Mesendoderm (in vitro differentiated cells): ENCODE measurements around the gene GDI1.
A peak's percentile ranks its signal among the peaks of the same experiment; 100 is the strongest.

Experiments
- DNase-seq: peaks from one replicate; pipeline ENCODE4 v3.0.0; 2013
- H2AK5ac ChIP-seq: 2 replicates; pipeline ENCODE4 v1.6.1; 2013; ENCODE audit warnings: low read length, inconsistent platforms
- H2BK120ac ChIP-seq: 2 replicates; pipeline ENCODE4 v1.6.1; 2013; ENCODE audit warnings: low read depth, mild to moderate bottlenecking, low read length, moderate library complexity, mixed read lengths
- H2BK15ac ChIP-seq: replicated peaks from 2 replicates; pipeline ENCODE4 v1.6.1; 2013; ENCODE audit warnings: low read depth, mild to moderate bottlenecking, moderate library complexity
- H2BK5ac ChIP-seq: 2 replicates; pipeline ENCODE4 v1.6.1; 2013; ENCODE audit warnings: low read length, inconsistent platforms
- H3K18ac ChIP-seq: 2 replicates; pipeline ENCODE4 v1.6.1; 2013; ENCODE audit warnings: mild to moderate bottlenecking, low read length, mixed read lengths
- H3K23ac ChIP-seq: one replicate; pipeline ENCODE4 v1.6.1; 2013; ENCODE audit warnings: low read length
- H3K27ac ChIP-seq: 2 replicates; pipeline ENCODE4 v1.5.1; 2013; ENCODE audit warnings: low read depth, mild to moderate bottlenecking, inconsistent platforms, low read length, moderate library complexity
- H3K27me3 ChIP-seq: 2 replicates; pipeline ENCODE4 v1.6.1; 2013; ENCODE audit warnings: low read length, control low read depth, mild to moderate bottlenecking, inconsistent platforms; ENCODE audit not compliant: insufficient read depth, poor library complexity
- H3K36me3 ChIP-seq: 2 replicates; pipeline ENCODE4 v1.6.1; 2013; ENCODE audit warnings: low read length, inconsistent platforms; ENCODE audit not compliant: control insufficient read depth, insufficient read depth
- H3K4ac ChIP-seq: one replicate; pipeline ENCODE4 v1.6.1; 2013; ENCODE audit warnings: low read depth, mild to moderate bottlenecking, low read length, moderate library complexity
- H3K4me1 ChIP-seq: 2 replicates; pipeline ENCODE4 v1.6.1; 2013; ENCODE audit warnings: low read depth, low read length, inconsistent platforms; ENCODE audit not compliant: control insufficient read depth
- H3K4me2 ChIP-seq: 2 replicates; pipeline ENCODE4 v1.6.1; 2013; ENCODE audit warnings: low read length
- H3K4me3 ChIP-seq: 2 replicates; pipeline ENCODE4 v1.5.1; 2013; ENCODE audit warnings: mild to moderate bottlenecking, low read length
- H3K56ac ChIP-seq: one replicate; pipeline ENCODE4 v1.6.1; 2013; ENCODE audit warnings: low read length
- H3K79me1 ChIP-seq: 2 replicates; pipeline ENCODE4 v1.6.1; 2013; ENCODE audit warnings: low read length, inconsistent platforms
- H3K79me2 ChIP-seq: 2 replicates; pipeline ENCODE4 v1.6.1; 2013; ENCODE audit warnings: mild to moderate bottlenecking, low read length; ENCODE audit not compliant: control insufficient read depth, insufficient read depth
- H3K9ac ChIP-seq: 2 replicates; pipeline ENCODE4 v1.6.1; 2013; ENCODE audit warnings: low read length, inconsistent platforms
- H4K5ac ChIP-seq: one replicate; pipeline ENCODE4 v1.6.1; 2013; ENCODE audit warnings: low read length
- H4K8ac ChIP-seq: one replicate; pipeline ENCODE4 v1.6.1; 2013; ENCODE audit warnings: low read depth, mild to moderate bottlenecking, control low read depth, low read length, moderate library complexity
- WGBS: extraction: QIAGEN DNeasy Blood & Tissue Kit; methylation state at CpG from one replicate; pipeline ENCODE4 v1.1.7; 2013; ENCODE audit warnings: low lambda C conversion rate, missing lambda C conversion rate; ENCODE audit not compliant: insufficient coverage; ENCODE audit errors: extremely low coverage; 5-methylcytosine and 5-hydroxymethylcytosine counted together

Gene GDI1

DNA sequence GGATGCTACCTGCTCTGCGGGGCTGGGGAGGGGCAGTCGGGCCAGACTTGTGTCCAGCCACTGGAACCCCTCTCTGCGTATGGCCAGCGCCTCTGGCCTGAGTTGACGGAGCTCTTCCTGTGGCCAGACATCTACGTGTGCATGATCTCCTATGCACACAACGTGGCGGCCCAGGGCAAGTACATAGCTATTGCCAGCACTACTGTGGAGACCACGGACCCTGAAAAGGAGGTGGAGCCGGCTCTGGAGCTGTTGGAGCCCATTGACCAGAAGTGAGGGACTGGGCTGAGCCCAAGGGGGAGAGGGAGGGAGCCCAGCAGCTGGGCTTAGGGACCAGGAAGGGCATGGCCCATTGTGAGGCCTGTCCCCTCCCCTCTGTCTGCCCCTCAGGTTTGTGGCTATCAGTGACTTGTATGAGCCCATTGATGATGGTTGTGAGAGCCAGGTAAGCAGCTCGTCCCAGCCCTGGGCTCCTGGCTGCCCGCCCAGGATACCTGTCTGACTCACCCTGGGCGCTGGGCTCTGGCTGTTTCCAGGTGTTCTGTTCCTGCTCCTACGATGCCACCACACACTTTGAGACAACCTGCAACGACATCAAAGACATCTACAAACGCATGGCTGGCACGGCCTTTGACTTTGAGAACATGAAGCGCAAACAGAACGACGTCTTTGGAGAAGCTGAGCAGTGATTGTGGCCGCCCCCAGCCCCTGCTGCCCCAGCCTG lies 5.2 kb downstream of the GDI1 start:
- no peak overlapping the region for H3K4me2 ChIP-seq
- H3K23ac ChIP-seq, result no peak overlapping the region
- no peak overlapping the region for H3K4ac ChIP-seq
- DNase-seq, result no peak
- no CpG with 5 or more reads among the region's 21 CpGs for WGBS
- peaks cover 17% of the 10 kb centered on the region for H3K79me2 ChIP-seq
- H3K27me3 ChIP-seq, result no peaks in the 10 kb centered on the region
- H3K4me3 ChIP-seq, result no peak overlapping the region
- no peak overlapping the region for H4K8ac ChIP-seq
- no peak overlapping the region for H2BK120ac ChIP-seq
- H2BK5ac ChIP-seq, result no peak overlapping the region
- H3K27ac ChIP-seq, result no peak overlapping the region
- no peaks in the 10 kb centered on the region for H3K4me1 ChIP-seq
- H4K5ac ChIP-seq, result no peak overlapping the region
- H2AK5ac ChIP-seq, result no peak overlapping the region
- H2BK15ac ChIP-seq, result no peak overlapping the region
- no peak overlapping the region for H3K18ac ChIP-seq
- H3K79me1 ChIP-seq, result peaks cover 5% of the 10 kb centered on the region
- peaks cover 2% of the 10 kb centered on the region for H3K36me3 ChIP-seq
- no peak overlapping the region for H3K56ac ChIP-seq
- no peak overlapping the region for H3K9ac ChIP-seq

DNA sequence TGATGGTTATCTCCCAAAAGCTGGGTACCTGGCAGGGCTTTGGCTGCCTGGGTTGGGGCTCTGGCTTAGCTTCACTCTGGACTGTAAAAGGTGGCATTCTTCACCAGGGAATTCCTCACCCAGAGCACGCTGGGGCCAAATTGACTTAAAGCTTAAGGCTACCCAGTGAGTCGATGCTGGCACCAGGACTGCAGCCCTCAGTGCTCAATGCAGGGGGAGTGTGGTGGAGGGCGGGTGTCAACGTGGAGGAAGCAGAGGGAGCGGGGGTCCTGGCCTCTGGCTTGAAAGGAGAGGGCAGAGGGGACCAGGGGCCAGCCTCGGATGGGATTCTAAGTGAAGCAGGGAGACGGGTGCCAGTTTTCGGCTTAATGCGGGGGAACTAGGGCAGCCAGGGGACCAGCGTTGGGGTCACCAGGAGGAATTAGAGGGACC lies 6.5 kb downstream of the GDI1 start:
- peak; percentile 35 for DNase-seq

DNA sequence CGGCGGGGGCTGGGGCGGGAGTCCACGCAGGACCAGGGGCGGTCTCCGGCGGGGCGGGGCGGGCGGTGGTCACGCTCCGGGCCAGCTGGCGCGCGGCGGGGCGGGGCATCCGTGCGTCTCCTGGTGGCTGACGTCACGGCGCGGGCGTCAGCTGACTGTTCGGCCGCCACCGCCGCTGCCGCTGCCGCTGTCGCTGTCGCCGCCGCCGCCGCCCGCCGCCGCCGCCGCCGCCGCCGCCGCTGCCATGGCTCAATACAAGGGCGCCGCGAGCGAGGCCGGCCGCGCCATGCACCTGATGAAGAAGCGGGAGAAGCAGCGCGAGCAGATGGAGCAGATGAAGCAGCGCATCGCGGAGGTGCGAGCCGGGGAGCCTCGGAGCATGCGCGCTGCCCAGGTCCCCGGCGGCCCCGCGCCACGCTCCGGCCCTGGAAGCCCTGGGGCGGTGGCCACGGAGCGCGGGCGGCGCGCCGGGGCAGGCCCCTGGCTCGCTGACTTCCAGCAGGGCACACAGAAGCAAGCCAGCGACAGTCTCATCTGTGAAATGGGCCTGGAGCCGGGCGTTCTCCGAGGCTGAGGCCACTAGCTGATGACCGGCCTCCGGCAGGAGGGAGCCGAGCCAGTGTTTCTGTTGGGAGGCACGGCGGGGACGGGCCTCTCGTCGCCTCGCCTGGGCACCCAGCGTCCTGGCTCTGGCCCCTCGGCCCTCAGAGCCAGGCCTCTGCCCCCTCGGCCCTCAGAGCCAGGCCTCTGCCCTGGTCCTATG lies 7.2 kb downstream of the GDI1 start, which contains the start of gene FAM50A:
TSS of gene FAM50A (plus strand) at position 150 of the 763 bp plus-strand sequence. CDS start at position 245, 95 bp downstream.
- H4K8ac ChIP-seq, result no peak within 1 kb of the TSS

More for the DNA sequence above, 6.5 kb downstream of the GDI1 start:
- H3K9ac ChIP-seq, result peak overlapping the region; percentile 59
- H2BK5ac ChIP-seq, result no peak overlapping the region
- H3K4ac ChIP-seq, result no peak overlapping the region
- H4K5ac ChIP-seq, result no peak overlapping the region
- no peak overlapping the region for H3K18ac ChIP-seq
- H2AK5ac ChIP-seq, result no peak overlapping the region
- H3K4me1 ChIP-seq, result no peaks in the 10 kb centered on the region
- no peak overlapping the region for H3K4me3 ChIP-seq
- peaks cover 2% of the 10 kb centered on the region for H3K36me3 ChIP-seq
- H2BK15ac ChIP-seq, result no peak overlapping the region
- no peaks in the 10 kb centered on the region for H3K27me3 ChIP-seq
- peaks cover 7% of the 10 kb centered on the region for H3K79me2 ChIP-seq
- H3K23ac ChIP-seq, result no peak overlapping the region
- H3K56ac ChIP-seq, result peak overlapping the region; percentile 79
- H4K8ac ChIP-seq, result no peak overlapping the region
- no peak overlapping the region for H3K27ac ChIP-seq
- peaks cover 2% of the 10 kb centered on the region for H3K79me1 ChIP-seq
- H2BK120ac ChIP-seq, result no peak overlapping the region
- peak overlapping the region; percentile 22 for H3K4me2 ChIP-seq
- no CpG with 5 or more reads among the region's 10 CpGs for WGBS

DNA sequence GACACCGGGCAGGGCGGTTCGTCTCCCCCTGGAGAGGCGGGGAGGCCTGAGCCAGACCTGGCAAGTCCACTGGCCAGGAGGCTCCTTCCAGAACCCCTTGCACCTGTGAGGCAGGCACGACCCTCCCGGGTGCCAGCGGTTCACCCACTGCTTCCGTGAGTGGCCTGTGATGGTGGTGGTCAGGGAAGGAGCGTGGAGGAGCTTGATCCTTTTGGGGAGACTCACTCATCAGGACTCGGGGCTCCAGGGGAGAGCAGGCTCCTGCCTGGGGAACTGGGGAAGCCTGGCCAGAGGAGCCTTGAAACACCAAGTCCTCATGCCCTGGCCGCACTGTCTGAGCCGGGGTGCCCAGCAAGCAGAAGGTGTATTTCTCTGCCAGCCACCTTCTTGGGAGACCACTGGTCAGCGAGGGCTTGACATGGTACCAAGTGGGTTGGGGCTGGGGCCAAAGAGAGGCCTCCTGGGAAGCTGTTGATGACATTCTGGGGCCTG lies 7.8 kb downstream of the GDI1 start:
- Histone ChIP-seq H3K23ac (no peak overlapping the region), H3K4ac (no peak overlapping the region), H3K36me3 (peaks cover 2% of the 10 kb centered on the region)

More for the DNA sequence above, 7.2 kb downstream of the GDI1 start, which contains the start of gene FAM50A:
- WGBS, result no CpG with 5 or more reads among the region's 94 CpGs
- Histone ChIP-seq H2AK5ac (no peak within 1 kb of the TSS), H3K4me2 (peak within 1 kb of the TSS; percentile 22), H3K27ac (peak within 1 kb of the TSS; percentile 64), H4K5ac (no peak within 1 kb of the TSS), H3K36me3 (peaks cover 2% of the 10 kb centered on the region), H3K23ac (no peak within 1 kb of the TSS), H2BK15ac (no peak within 1 kb of the TSS), H3K18ac (no peak within 1 kb of the TSS), H2BK5ac (no peak within 1 kb of the TSS), H3K4ac (peak within 1 kb of the TSS; percentile 64), H3K79me1 (no peaks in the 10 kb centered on the region), H3K27me3 (no peaks in the 10 kb centered on the region), H2BK120ac (no peak within 1 kb of the TSS), H3K79me2 (no peaks in the 10 kb centered on the region), H3K56ac (peak within 1 kb of the TSS; percentile 82), H3K4me3 (peak within 1 kb of the TSS; percentile 32), H3K9ac (peak within 1 kb of the TSS; percentile 71), H3K4me1 (no peaks in the 10 kb centered on the region)
- DNase-seq, result peak; percentile 51

DNA sequence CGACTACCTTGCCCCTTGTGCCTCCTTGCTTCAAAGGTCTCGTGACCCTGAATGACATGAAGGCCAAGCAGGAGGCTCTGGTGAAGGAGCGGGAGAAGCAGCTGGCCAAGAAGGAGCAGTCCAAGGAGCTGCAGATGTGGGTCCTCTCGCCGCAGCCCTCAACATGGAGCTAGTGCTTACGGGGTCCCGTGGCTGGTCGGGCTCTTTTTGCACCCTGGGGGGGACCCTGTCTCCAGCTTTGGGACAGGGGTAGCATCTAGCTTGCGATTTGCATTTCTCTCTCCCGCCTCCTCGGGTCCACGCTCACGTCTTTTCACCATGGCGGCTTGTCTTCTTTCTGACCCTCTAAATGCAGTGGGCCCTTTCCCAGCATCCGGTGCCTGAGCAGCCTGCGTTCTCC lies 8.8 kb downstream of the GDI1 start:
- Histone ChIP-seq H2BK15ac (no peak overlapping the region), H3K27ac (no peak overlapping the region), H3K79me2 (no peaks in the 10 kb centered on the region), H2AK5ac (no peak overlapping the region), H3K4me2 (no peak overlapping the region), H3K56ac (no peak overlapping the region), H4K8ac (no peak overlapping the region), H3K36me3 (no peaks in the 10 kb centered on the region), H4K5ac (no peak overlapping the region), H3K4ac (no peak overlapping the region), H2BK120ac (no peak overlapping the region), H2BK5ac (no peak overlapping the region), H3K23ac (no peak overlapping the region), H3K4me1 (no peaks in the 10 kb centered on the region), H3K27me3 (no peaks in the 10 kb centered on the region), H3K79me1 (no peaks in the 10 kb centered on the region), H3K9ac (no peak overlapping the region), H3K18ac (no peak overlapping the region), H3K4me3 (no peak overlapping the region)
- no CpG with 5 or more reads among the region's 16 CpGs for WGBS
- no peak for DNase-seq

More for the DNA sequence above, 7.8 kb downstream of the GDI1 start:
- no peak overlapping the region for H2BK15ac ChIP-seq
- peak overlapping the region; percentile 82 for H3K56ac ChIP-seq
- H2AK5ac ChIP-seq, result no peak overlapping the region
- peak overlapping the region; percentile 71 for H3K9ac ChIP-seq
- H3K4me3 ChIP-seq, result no peak overlapping the region
- peak overlapping the region; percentile 11 for H3K4me2 ChIP-seq
- H2BK120ac ChIP-seq, result no peak overlapping the region
- no peak overlapping the region for H4K5ac ChIP-seq
- H3K4me1 ChIP-seq, result no peaks in the 10 kb centered on the region
- WGBS, result no CpG with 5 or more reads among the region's 13 CpGs
- DNase-seq, result no peak
- H3K18ac ChIP-seq, result no peak overlapping the region
- H3K27me3 ChIP-seq, result no peaks in the 10 kb centered on the region
- H3K27ac ChIP-seq, result no peak overlapping the region
- H2BK5ac ChIP-seq, result no peak overlapping the region
- H4K8ac ChIP-seq, result no peak overlapping the region
- H3K79me2 ChIP-seq, result no peaks in the 10 kb centered on the region
- H3K79me1 ChIP-seq, result no peaks in the 10 kb centered on the region
